ENCODE results near the gene TFDP1. TPM values are rescaled to one million over a fixed set of nuclear protein-coding genes. Genes with fewer than 3 reads are reported as not detected.

TFDP1 gene
- total RNA-seq, 1 donor from 2014 or later: 54.4 TPM

- H3K36me3 ChIP-seq (ENCODE audit: control insufficient read depth, insufficient read depth, low read length): peaks cover 2% of the 10 kb centered on the region
- no peak for DNase-seq (ENCODE audit: low read depth)
- TF ChIP-seq CTCF (IDR thresholded peaks at IDR 0.05; ENCODE audit: insufficient read depth, low read length, poor library complexity, severe bottlenecking): no peak
- no peak overlapping the region for H3K4me3 ChIP-seq (ENCODE audit: low read depth, low read length)
- no peaks in the 10 kb centered on the region for H3K27me3 ChIP-seq (ENCODE audit: control insufficient read depth, insufficient read depth, low read length)
These were observed 32.5 kb upstream of the TFDP1 start for GRCh38 chr13:113552079-113552478.

- DNase-seq (ENCODE audit: low read depth): no peak
- Histone ChIP-seq H3K36me3 (ENCODE audit: control insufficient read depth, insufficient read depth, low read length) (peaks cover 2% of the 10 kb centered on the region), H3K4me3 (ENCODE audit: low read depth, low read length) (no peak overlapping the region), H3K27me3 (ENCODE audit: control insufficient read depth, insufficient read depth, low read length) (no peaks in the 10 kb centered on the region)
- TF ChIP-seq CTCF (IDR thresholded peaks at IDR 0.05; ENCODE audit: insufficient read depth, low read length, poor library complexity, severe bottlenecking): no peak
These were observed 31.6 kb upstream of the TFDP1 start for GRCh38 chr13:113552786-113553434.

- peaks cover 2% of the 10 kb centered on the region for H3K36me3 ChIP-seq (ENCODE audit: control insufficient read depth, insufficient read depth, low read length)
These were observed 30.8 kb upstream of the TFDP1 start for GRCh38 chr13:113553511-113554332.

GRCh38 chr13:113554333-113554700, 30.2 kb upstream of the TFDP1 start:
- Histone ChIP-seq H3K36me3 (ENCODE audit: control insufficient read depth, insufficient read depth, low read length) (peaks cover 2% of the 10 kb centered on the region), H3K4me3 (ENCODE audit: low read depth, low read length) (no peak overlapping the region), H3K27me3 (ENCODE audit: control insufficient read depth, insufficient read depth, low read length) (no peaks in the 10 kb centered on the region)
- DNase-seq (ENCODE audit: low read depth): no peak
- TF ChIP-seq CTCF (IDR thresholded peaks at IDR 0.05; ENCODE audit: insufficient read depth, low read length, poor library complexity, severe bottlenecking): no peak

More at GRCh38 chr13:113553511-113554332, 30.8 kb upstream of the TFDP1 start:
- Histone ChIP-seq H3K4me3 (ENCODE audit: low read depth, low read length) (no peak overlapping the region), H3K27me3 (ENCODE audit: control insufficient read depth, insufficient read depth, low read length) (no peaks in the 10 kb centered on the region)
- DNase-seq (ENCODE audit: low read depth): no peak
- TF ChIP-seq CTCF (IDR thresholded peaks at IDR 0.05; ENCODE audit: insufficient read depth, low read length, poor library complexity, severe bottlenecking): no peak

- no peaks in the 10 kb centered on the region for H3K27me3 ChIP-seq (ENCODE audit: control insufficient read depth, insufficient read depth, low read length)
- H3K36me3 ChIP-seq (ENCODE audit: control insufficient read depth, insufficient read depth, low read length): peaks cover 2% of the 10 kb centered on the region
- no peak overlapping the region for H3K4me3 ChIP-seq (ENCODE audit: low read depth, low read length)
- TF ChIP-seq CTCF (IDR thresholded peaks at IDR 0.05; ENCODE audit: insufficient read depth, low read length, poor library complexity, severe bottlenecking): no peak
- no peak for DNase-seq (ENCODE audit: low read depth)
These were observed 29.4 kb upstream of the TFDP1 start for GRCh38 chr13:113555141-113555540.

Data from kidney epithelial cell (primary cell).